Measurements from ENCODE around the gene KRTAP5-8.
"Not testable (repeated sequence)": the region's sequence is repeated elsewhere in the genome, so short reads cannot be mapped to it uniquely, and the experiment has no call there.

KRTAP5-8 gene

DNA sequence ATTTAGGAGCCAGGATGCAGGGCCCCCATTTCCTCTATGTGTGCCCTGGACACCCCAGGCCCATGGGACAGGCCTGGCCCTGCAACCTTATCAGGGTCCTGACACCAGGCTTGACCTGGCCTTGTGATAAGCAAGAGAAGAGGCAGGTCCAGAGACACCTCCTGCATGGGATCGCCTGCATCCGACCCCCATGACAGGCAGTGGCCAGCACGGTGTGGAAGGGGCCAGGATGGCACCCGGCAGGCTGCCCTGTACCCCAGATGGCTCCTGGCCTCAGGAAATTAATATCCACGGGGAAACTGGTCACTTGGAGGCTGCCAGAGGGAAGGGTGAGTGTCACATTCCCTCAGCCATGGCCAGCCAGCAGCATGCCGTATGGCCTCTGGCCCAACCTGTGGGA, 17.2 kb downstream of the KRTAP5-8 start:
- FAIRE-seq: no peak
- no peak for DNase-seq (ENCODE audit: insufficient read length)
- TF ChIP-seq POLR2A (IDR thresholded peaks at IDR 0.05; ENCODE audit: low read depth, low read length) (no peak), POLR2AphosphoS5 (IDR thresholded peaks at IDR 0.05; ENCODE audit: low read depth, low read length) (no peak), TAF1 (IDR thresholded peaks at IDR 0.05; ENCODE audit: borderline replicate concordance, low read depth, low read length) (no peak)

- no peak for TF ChIP-seq POLR2AphosphoS5 (IDR thresholded peaks at IDR 0.05; ENCODE audit: low read depth, low read length)
- TF ChIP-seq TAF1 (IDR thresholded peaks at IDR 0.05; ENCODE audit: borderline replicate concordance, low read depth, low read length): no peak
- TF ChIP-seq POLR2A (IDR thresholded peaks at IDR 0.05; ENCODE audit: low read depth, low read length): no peak
- no peak for DNase-seq (ENCODE audit: insufficient read length)
Measured at GRCh38 chr11:71555508-71555907, 17.7 kb downstream of the KRTAP5-8 start.

GRCh38 chr11:71556018-71556417, 18.2 kb downstream of the KRTAP5-8 start:
- TF ChIP-seq TAF1 (IDR thresholded peaks at IDR 0.05; ENCODE audit: borderline replicate concordance, low read depth, low read length): no peak
- TF ChIP-seq POLR2A (IDR thresholded peaks at IDR 0.05; ENCODE audit: low read depth, low read length): no peak
- TF ChIP-seq POLR2AphosphoS5 (IDR thresholded peaks at IDR 0.05; ENCODE audit: low read depth, low read length): no peak
- DNase-seq (ENCODE audit: insufficient read length) (no peak), FAIRE-seq (no peak)

More at GRCh38 chr11:71555508-71555907, 17.7 kb downstream of the KRTAP5-8 start:
- no peak for FAIRE-seq

- DNase-seq (ENCODE audit: insufficient read length) (no peak), FAIRE-seq (no peak)
- TF ChIP-seq POLR2A (IDR thresholded peaks at IDR 0.05; ENCODE audit: low read depth, low read length) (no peak), POLR2AphosphoS5 (IDR thresholded peaks at IDR 0.05; ENCODE audit: low read depth, low read length) (no peak), TAF1 (IDR thresholded peaks at IDR 0.05; ENCODE audit: borderline replicate concordance, low read depth, low read length) (no peak)
Measured at GRCh38 chr11:71557257-71557656, 19.4 kb downstream of the KRTAP5-8 start.

DNA sequence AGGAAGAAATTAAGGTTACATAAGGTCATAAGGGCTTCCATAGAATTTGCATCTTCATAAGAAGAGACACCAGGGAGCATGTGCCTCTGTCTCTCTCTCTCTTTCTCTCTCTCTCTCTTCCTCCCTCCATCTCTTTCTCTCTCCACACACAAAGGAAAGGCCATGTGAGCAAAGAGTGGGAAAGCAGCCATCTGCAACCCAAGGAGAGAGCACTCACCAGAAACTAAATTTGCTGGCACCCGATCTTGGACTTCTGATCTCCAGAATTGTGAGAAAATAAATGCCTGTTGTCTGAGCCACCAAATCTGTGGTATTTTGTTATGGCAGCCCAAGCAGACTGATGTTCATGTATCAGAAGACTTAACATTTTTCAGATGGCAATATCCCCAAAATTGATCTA, 21.2 kb downstream of the KRTAP5-8 start:
- DNase-seq (ENCODE audit: insufficient read length) (no peak), FAIRE-seq (no peak)
- TF ChIP-seq TAF1 (IDR thresholded peaks at IDR 0.05; ENCODE audit: borderline replicate concordance, low read depth, low read length) (no peak), POLR2AphosphoS5 (IDR thresholded peaks at IDR 0.05; ENCODE audit: low read depth, low read length) (no peak), POLR2A (IDR thresholded peaks at IDR 0.05; ENCODE audit: low read depth, low read length) (no peak)

DNA sequence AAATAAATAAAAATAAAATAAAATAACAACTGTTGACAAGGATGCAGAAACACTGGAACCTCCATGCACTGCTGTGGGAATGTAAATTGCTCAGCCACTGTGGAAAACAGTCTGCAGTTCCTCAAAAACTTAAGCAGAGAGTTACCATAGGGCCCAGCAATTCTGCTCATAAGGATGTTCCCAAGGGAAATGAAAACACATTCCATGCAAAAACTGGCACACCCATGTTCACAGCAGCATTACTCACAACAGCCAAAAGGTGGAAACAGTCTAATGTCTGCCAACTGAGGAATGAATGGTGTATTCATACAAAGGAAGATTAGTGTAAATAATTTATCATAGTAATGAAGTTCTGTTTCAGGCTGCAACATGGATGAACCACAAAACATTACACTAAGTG, 24.3 kb downstream of the KRTAP5-8 start:
- no peak for FAIRE-seq
- TF ChIP-seq POLR2AphosphoS5 (IDR thresholded peaks at IDR 0.05; ENCODE audit: low read depth, low read length) (no peak), TAF1 (IDR thresholded peaks at IDR 0.05; ENCODE audit: borderline replicate concordance, low read depth, low read length) (no peak), POLR2A (IDR thresholded peaks at IDR 0.05; ENCODE audit: low read depth, low read length) (no peak)
- DNase-seq (ENCODE audit: insufficient read length): no peak

DNA sequence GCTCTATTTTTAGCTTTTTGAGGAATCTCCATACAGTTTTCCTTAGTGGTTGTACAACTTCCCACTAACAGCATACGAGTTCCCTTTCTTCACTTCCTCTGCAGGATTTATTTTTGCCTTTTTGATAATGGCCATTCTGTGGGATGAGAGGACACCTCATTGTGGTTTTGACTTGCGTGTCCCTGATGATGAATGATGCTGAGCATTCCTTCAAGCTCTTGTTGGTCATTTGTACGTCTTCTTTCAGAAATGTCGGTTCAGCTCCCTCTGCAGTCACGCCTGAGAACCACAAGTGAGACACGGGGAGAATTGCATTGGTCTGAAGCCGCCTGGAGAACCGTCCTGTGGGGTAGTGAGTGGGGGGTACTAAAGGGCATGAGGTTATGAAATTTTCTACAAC, 25.6 kb downstream of the KRTAP5-8 start:
- DNase-seq (ENCODE audit: insufficient read length) (peak; percentile 45), FAIRE-seq (peak; percentile 81)
- no peak for TF ChIP-seq POLR2A (IDR thresholded peaks at IDR 0.05; ENCODE audit: low read depth, low read length)
- TF ChIP-seq POLR2AphosphoS5 (IDR thresholded peaks at IDR 0.05; ENCODE audit: low read depth, low read length): no peak
- no peak for TF ChIP-seq TAF1 (IDR thresholded peaks at IDR 0.05; ENCODE audit: borderline replicate concordance, low read depth, low read length)

DNA sequence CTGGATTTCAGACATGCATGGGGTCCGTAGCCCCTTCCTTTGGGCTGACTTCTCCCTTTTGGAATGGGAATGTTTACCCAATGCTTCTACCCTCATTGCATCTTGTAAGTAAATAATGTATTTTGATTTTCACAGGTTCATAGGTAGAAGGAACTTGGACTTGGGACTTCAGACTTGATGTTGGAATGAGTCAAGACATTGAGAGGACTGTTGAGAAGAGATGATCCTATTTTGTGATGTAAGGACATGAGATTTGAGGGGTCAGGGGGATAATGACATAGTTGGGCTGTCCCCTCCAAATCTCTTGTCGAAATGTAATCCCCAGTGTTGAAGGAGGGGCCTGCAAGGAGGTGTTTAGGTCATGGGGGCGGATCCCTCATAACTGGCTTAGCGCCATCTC, 26.6 kb downstream of the KRTAP5-8 start:
- TF ChIP-seq TAF1 (IDR thresholded peaks at IDR 0.05; ENCODE audit: borderline replicate concordance, low read depth, low read length) (no peak), POLR2A (IDR thresholded peaks at IDR 0.05; ENCODE audit: low read depth, low read length) (no peak), POLR2AphosphoS5 (IDR thresholded peaks at IDR 0.05; ENCODE audit: low read depth, low read length) (no peak)
- FAIRE-seq: no peak

GRCh38 chr11:71565263-71565662, 27.4 kb downstream of the KRTAP5-8 start, which contains the start of gene KRTAP5-10:
Gene KRTAP5-10 (plus strand): TSS chr11:71565563. CDS start chr11:71565588, 25 bp downstream.
- FAIRE-seq: no peak

More for the DNA sequence above, 26.6 kb downstream of the KRTAP5-8 start:
- DNase-seq (ENCODE audit: insufficient read length): no peak

DNA sequence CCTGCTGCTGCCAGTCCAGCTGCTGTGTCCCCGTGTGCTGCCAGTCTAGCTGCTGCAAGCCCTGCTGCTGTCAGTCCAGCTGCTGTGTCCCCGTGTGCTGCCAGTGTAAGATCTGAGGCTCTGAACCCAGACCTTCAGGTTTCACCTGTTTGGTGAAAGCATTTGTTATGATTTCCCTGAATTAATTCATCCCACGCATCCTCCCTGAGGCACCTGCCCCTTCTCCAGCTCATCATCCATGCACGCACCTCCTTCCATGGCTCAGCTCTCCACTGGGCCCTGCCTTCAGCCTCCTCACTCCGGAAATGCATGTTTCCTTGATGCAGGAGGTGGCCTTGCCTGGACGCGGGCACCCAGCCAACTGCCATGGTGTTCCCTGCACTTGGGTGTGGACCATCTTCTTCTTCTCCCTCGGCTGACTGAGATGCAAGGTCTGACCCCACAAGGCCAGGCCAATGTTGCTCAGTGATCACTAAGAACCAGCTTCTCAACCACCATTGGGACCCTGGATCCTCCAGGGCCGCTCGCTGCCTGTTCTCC, 28.3 kb downstream of the KRTAP5-8 start:
- no peak for FAIRE-seq

More at GRCh38 chr11:71565263-71565662, 27.4 kb downstream of the KRTAP5-8 start, which contains the start of gene KRTAP5-10:
- no peak for DNase-seq (ENCODE audit: insufficient read length)
- TF ChIP-seq TAF1 (IDR thresholded peaks at IDR 0.05; ENCODE audit: borderline replicate concordance, low read depth, low read length): no peak
- no peak for TF ChIP-seq POLR2A (IDR thresholded peaks at IDR 0.05; ENCODE audit: low read depth, low read length)
- TF ChIP-seq POLR2AphosphoS5 (IDR thresholded peaks at IDR 0.05; ENCODE audit: low read depth, low read length): no peak

DNA sequence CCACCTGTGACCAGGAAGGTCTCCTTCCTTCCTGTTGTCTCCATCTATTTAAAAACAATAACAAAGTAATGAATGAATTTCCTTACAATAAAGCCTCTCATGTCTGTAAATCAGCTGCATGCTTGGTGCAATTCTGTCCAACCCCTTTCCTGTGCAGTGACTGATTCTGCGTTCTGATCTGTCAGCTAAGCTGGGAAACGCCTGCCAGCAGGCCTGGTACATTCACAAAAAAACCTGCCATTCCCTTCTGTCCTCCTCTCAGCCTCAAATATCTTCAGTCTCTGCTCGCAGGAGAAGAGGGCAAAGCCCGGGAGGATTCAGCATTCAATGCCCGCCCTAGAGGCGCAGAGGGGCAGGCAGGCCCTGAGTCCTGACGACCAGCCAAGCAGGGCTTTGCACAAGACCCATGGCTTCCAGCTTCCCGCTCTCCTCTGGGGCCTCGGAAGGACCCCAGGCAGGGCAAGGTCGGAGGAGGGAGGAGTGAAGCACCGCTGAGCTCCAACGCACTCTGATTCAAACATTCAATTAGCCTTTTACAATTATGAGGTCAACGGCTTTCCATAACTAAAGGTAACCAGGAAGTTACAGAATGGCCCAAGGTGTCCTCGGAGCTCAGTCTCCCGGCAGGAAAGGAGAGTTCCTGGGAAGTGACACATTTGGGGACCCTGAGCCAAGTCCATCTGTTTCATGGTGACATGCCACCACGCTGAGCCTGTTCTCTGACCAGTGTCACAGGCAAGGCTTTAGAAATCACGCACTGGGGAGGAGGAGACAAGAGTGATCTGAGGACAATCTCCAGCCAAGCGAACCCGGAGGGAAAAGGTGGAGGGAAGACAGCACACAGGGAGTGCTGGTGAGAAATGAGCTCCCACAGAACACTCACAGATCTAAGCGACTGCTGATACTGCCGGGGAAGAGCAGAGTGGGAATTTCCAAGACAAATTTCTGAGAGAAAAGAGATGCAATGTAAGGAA, 29.1 kb downstream of the KRTAP5-8 start:
- not testable (repeated sequence) for DNase-seq (ENCODE audit: insufficient read length); FAIRE-seq

More for the DNA sequence above, 28.3 kb downstream of the KRTAP5-8 start:
- no peak for TF ChIP-seq TAF1 (IDR thresholded peaks at IDR 0.05; ENCODE audit: borderline replicate concordance, low read depth, low read length)
- TF ChIP-seq POLR2A (IDR thresholded peaks at IDR 0.05; ENCODE audit: low read depth, low read length): no peak
- no peak for TF ChIP-seq POLR2AphosphoS5 (IDR thresholded peaks at IDR 0.05; ENCODE audit: low read depth, low read length)
- no peak for DNase-seq (ENCODE audit: insufficient read length)

GRCh38 chr11:71567633-71568032, 29.8 kb downstream of the KRTAP5-8 start:
- not testable (repeated sequence) for DNase-seq (ENCODE audit: insufficient read length)

More at GRCh38 chr11:71567633-71568032, 29.8 kb downstream of the KRTAP5-8 start:
- FAIRE-seq: not testable (repeated sequence)
